IPS DF 19.7 (cell line): ENCODE measurements around the gene EDDM3A.

Experiments
- DNase-seq: peaks from one replicate; pipeline ENCODE4 v3.0.0-alpha.2; 2013; ENCODE audit warnings: low read depth, low spot score

The EDDM3A gene

DNA sequence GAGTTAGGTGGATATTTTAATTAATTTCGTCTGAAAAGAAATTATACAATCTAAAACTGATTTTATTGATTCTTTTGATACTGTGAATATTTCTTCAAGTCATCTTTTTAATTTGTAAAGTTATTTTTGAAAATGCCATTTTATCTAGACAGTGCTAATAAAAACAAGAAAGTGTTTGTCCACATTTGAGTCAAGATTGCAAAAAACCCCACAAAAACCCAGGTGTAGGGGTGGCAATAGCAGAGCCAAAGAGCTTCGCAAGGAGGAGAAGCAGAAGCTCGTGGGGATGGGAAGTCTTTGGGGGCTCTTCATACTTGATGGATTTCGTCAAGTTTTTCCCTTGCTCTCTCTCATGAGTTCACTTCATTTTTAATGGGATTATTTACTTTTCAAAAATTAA, 41.3 kb downstream of the EDDM3A start:
- no peak for DNase-seq

DNA sequence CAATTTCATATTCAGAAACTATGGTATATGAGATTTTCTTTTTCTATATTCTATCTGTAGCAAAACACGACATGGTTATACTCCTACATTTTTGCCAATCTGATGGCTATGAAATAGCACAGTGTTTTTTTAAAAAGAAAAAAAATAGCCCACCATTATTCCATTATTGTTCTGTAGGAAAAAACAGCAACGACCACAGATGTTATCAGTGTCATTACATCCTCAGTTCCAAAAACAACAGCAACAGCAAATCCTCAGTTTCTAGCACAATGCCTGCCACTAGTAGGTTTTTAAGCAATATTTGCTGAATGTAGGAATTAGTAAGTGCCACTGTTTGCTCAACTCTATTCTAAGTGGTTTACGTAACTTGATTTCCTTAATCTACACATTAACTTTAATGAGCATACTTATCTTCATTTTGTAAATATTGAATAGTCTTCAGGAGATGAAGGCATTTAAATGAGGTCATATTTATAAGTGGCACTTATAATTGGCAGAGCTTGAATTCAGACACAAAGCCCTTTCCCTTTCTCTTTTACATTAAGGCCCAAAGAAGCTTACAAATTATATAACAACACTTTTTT, 43.6 kb downstream of the EDDM3A start:
- no peak for DNase-seq

DNA sequence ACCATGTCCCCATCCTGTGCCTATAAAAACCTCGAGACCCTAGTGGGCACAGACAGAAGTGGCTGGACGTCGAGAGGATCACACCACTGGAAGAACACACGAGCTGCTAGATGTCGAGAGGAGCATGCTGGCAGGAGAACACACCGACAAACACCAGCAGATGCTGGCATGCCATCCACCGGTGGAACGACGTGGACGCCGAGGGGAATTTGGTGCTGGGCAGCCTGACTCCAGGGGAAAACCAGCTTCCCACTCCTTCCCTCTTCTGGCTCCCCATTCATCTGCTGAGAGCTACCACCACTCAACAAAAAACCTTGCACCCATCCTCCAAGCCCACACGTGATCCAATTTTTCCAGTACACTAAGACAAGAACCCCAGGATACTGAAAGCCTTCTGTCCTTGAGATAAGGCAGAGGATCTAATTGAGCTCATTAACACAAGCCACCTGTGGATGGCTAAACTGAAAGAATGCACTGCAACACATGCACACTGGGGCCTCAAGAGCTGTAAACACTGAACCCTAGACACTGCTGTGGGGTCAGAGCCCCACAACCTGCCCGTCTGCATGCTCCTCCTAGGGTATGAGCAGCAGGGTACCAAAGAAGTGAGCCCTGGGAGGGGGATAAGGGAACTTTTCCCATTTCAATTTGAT, 44.9 kb downstream of the EDDM3A start:
- no peak for DNase-seq

DNA sequence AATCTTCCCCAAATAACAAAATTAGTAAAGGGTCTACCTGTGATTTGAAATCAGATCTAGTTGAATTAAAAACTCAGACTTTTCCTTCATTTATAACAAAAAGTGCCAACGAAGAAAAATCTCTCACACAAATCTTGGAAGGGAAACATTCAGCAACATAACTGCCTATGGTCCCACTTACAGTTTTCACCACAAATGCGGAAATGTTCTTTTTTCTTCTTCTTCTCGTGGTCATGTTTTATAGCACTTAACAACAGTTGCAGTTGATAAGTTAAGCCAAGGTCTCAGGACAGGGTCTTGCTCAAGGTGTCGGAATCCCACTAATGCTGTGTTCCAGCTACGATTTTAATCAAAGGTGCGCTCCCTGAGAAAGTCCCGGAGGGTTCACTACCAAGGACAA, 45.5 kb downstream of the EDDM3A start:
- no peak for DNase-seq

DNA sequence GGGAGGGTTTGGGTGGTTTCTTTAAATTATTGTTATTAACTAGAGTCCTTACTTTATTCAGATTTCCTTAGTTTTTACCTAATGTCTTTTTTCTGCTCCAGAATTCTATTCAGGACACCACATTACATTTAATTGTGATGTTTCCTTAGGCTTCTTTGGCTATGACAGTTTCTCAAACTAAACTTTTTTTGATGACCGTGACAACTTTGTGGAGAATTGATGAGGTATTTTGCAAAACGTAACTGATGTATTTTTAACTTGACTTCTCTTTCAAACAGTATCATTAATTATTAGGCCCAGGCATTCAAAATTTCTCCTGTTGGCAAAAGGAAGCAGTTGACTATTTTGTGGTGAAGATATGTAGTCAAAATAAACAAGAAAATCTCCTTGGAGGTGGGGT, 45.9 kb downstream of the EDDM3A start:
- no peak for DNase-seq

DNA sequence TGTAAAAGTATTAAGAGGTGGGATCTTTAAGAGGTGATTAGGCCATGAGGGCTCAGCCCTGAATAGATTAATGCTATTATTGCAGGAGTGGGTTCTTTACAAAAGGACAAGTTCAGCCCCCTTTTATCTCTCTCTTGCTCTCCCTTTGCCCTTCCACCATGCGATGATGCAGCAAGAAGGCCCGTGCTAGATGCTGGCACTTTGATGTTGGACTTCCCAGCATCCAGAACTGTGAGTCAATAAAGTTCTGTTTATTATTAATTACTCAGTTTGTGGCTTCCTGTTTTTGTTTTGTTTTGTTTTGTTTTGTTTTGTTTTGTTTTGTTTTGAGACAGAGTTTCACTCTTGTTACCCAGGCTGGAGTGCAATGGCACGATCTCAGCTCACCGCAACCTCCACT, 46.9 kb downstream of the EDDM3A start:
- no peak for DNase-seq

DNA sequence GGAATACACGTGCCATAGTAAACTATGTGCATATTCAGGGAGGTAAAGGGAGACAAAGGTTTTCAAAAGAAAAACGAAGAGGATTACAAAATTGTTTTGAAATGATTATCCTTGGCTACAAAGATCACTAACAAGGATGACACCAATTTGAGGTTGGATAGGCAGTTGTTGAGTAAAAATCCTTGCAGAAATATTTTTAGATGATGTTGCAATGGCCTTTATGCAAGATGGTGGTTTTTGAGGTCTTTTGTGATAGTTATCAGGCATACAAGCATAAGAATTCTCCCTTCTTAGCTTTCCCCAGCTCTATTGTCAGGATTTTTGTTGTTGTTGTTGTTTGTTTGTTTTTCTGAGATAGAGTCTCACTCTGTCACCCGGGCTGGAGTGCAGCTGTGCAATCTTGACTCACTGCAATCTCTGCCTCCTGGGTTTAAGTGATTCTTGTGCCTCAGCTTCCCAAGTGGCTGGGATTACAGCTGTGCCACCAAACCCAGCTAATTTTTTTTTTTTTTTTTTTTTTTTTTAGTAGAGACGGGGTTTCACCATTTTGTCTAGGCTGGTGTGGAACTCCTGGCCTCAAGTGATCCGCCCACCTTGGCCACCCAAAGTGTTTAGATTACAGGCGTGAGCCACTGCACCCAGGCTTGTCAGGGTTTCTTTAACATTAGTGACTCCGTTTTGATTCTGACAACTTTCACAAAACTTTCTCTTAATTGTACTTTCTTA, 49.1 kb downstream of the EDDM3A start:
- no peak for DNase-seq

DNA sequence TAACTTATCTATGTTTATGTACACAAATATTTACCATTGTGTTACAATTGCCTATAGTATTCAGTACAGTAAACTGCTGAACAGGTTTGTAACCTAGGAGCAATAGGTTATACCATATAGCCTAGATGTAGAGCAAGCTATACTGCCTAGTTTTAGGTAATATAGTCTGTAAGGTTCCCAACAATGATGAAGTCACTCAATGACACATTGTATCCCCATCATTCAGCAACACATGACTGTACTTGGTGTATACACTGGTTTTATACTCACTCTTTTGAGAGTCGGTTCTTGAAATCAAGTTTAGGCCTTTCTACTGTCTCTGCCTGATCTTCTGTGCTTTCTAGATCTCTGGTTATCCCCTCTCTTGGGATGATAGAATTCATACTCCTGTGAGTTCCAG, 51.5 kb downstream of the EDDM3A start:
- no peak for DNase-seq
